Tibial nerve (tissue), 4 donors: ENCODE results near the gene ALDH1L1. TPM values are rescaled to one million over a fixed set of nuclear protein-coding genes. Genes with fewer than 3 reads are reported as not detected.

Source experiments
- DNase-seq, 2 donors: peaks; one replicate each; pipeline ENCODE4 v3.0.0-alpha.2; 2019; ENCODE audit warnings: low spot score in 2 of 2
- H3K27ac ChIP-seq, 4 donors: fragments of 200-600 bp; sonication (generic) in 3 of 4; one replicate each; pipeline ENCODE4 v1.5.1; 2017 to 2019; ENCODE audit warnings: mild to moderate bottlenecking in 1 of 4
- H3K27me3 ChIP-seq, 2 donors: fragments of 200-600 bp; sonication (generic) in 1 of 2; one replicate each; pipeline versions ENCODE4 v1.5.1 to v1.6.0; 2017 to 2019
- H3K36me3 ChIP-seq, 3 donors: fragments of 200-600 bp; sonication (generic); one replicate each; pipeline ENCODE4 v1.5.1; 2018 to 2019
- H3K4me1 ChIP-seq, 4 donors: fragments of 200-600 bp; sonication (generic) in 3 of 4; one replicate each; pipeline ENCODE4 v1.5.1; 2017 to 2019
- H3K4me3 ChIP-seq, 4 donors: fragments of 200-600 bp; sonication (generic) in 3 of 4; one replicate each; pipeline ENCODE4 v1.5.1; 2017 to 2019; ENCODE audit warnings: mild to moderate bottlenecking in 1 of 4, moderate library complexity in 1 of 4
- H3K9me3 ChIP-seq, 4 donors: fragments of 200-600 bp; sonication (generic) in 3 of 4; one replicate each; pipeline ENCODE4 v1.5.1; 2017 to 2019
- CTCF ChIP-seq, 5 experiments: fragments of 200-600 bp in 3 of 5; fragments of 450-650 bp in 2 of 5; sonication (generic) in 3 of 5; IDR thresholded peaks; one replicate each; pipeline ENCODE4 v1.5.1; 2016 to 2019; ENCODE audit warnings: antibody characterized with exemption in 5 of 5, mild to moderate bottlenecking in 3 of 5, moderate library complexity in 2 of 5
- EP300 ChIP-seq, 2 donors: sonication (generic); formaldehyde crosslinking; IDR thresholded peaks; one replicate each; pipeline ENCODE4 v1.6.1; 2017; ENCODE audit warnings: antibody characterized with exemption in 2 of 2, mild to moderate bottlenecking in 1 of 2
- POLR2A ChIP-seq, 2 donors: fragments of 450-650 bp; IDR thresholded peaks; one replicate each; pipeline ENCODE4 v1.6.1; 2017; ENCODE audit warnings: antibody characterized with exemption in 2 of 2, mild to moderate bottlenecking in 2 of 2, moderate library complexity in 2 of 2
- WGBS, 2 donors: methylation state at CpG; one replicate each; pipeline ENCODE4 v1.1.5; 2018; 5-methylcytosine and 5-hydroxymethylcytosine counted together
- total RNA-seq, 4 donors: library from RNA; depleted of rRNA; stranded (reverse); fragments of >200 nt; gene quantifications; one replicate each; pipeline ENCODE4 v1.1.0, GENCODE V29; 2016

Gene ALDH1L1
- total RNA-seq, 4 donors from 2014 or later: 34.5 to 87.3 (median 50.8) TPM

- peaks cover 0 to 16% (median 0%) of the 10 kb centered on the region in 4 donors for H3K4me1 ChIP-seq
- no peak overlapping the region for H3K4me3 ChIP-seq
- peaks cover 0 to 9% of the 10 kb centered on the region in 2 donors for H3K27me3 ChIP-seq
- no peak overlapping the region for H3K27ac ChIP-seq
- H3K9me3 ChIP-seq: no peaks in the 10 kb centered on the region
- no peak for TF ChIP-seq EP300 (IDR thresholded peaks at IDR 0.05)
- no peak for TF ChIP-seq POLR2A (IDR thresholded peaks at IDR 0.05)
- TF ChIP-seq CTCF (IDR thresholded peaks at IDR 0.05): no peak
- 68 to 85% methylated on average over 4 of the region's 4 CpGs for WGBS, 2 donors
- no peak for DNase-seq
- no peaks in the 10 kb centered on the region for H3K36me3 ChIP-seq
Measured at GRCh38 chr3:126186271-126186670, 5.9 kb upstream of the ALDH1L1 start.

- H3K4me1 ChIP-seq: peaks cover 0 to 33% (median 7%) of the 10 kb centered on the region in 4 donors
- no peak overlapping the region for H3K4me3 ChIP-seq
- no peak for TF ChIP-seq CTCF (IDR thresholded peaks at IDR 0.05)
- TF ChIP-seq EP300 (IDR thresholded peaks at IDR 0.05): peak in 1 of 2 donors; percentile 53
- H3K36me3 ChIP-seq: no peaks in the 10 kb centered on the region
- peak in 1 of 2 donors; percentile 26 for DNase-seq
- 54 to 58% methylated on average over 6 of the region's 6 CpGs for WGBS, 2 donors
- H3K27me3 ChIP-seq: peaks cover 0 to 27% of the 10 kb centered on the region in 2 donors
- no peaks in the 10 kb centered on the region for H3K9me3 ChIP-seq
- H3K27ac ChIP-seq: peak overlapping the region in 1 of 4 donors; percentile 40
Measured at GRCh38 chr3:126184465-126185000, 4.1 kb upstream of the ALDH1L1 start.

GRCh38 chr3:126181398-126181725 is 976 bp upstream of the ALDH1L1 start:
- H3K4me3 ChIP-seq: peak overlapping the region in 2 of 4 donors; percentile 42 to 55

GRCh38 chr3:126179825-126180476 is 435 bp downstream of the ALDH1L1 start:
- H3K27me3 ChIP-seq: peaks cover 0 to 35% of the 10 kb centered on the region in 2 donors
- no peaks in the 10 kb centered on the region for H3K9me3 ChIP-seq
- H3K4me3 ChIP-seq: peak overlapping the region; percentile 32 to 55 (median 42)
- TF ChIP-seq POLR2A (IDR thresholded peaks at IDR 0.05): no peak
- TF ChIP-seq EP300 (IDR thresholded peaks at IDR 0.05): peak in 1 of 2 donors; percentile 6
- peaks cover 0 to 31% (median 7%) of the 10 kb centered on the region in 4 donors for H3K4me1 ChIP-seq
- no peak for DNase-seq
- H3K27ac ChIP-seq: peak overlapping the region in 2 of 4 donors; percentile 35 to 77
- H3K36me3 ChIP-seq: no peaks in the 10 kb centered on the region
- 1 to 8% methylated on average over 21 to 44 of the region's 47 CpGs for WGBS, 2 donors

More at GRCh38 chr3:126181398-126181725, 976 bp upstream of the ALDH1L1 start:
- peak overlapping the region in 2 of 4 donors; percentile 2 to 77 for H3K27ac ChIP-seq
- no peak for TF ChIP-seq POLR2A (IDR thresholded peaks at IDR 0.05)
- no peak for TF ChIP-seq EP300 (IDR thresholded peaks at IDR 0.05)
- no peak for TF ChIP-seq CTCF (IDR thresholded peaks at IDR 0.05)
- H3K9me3 ChIP-seq: no peaks in the 10 kb centered on the region
- H3K4me1 ChIP-seq: peaks cover 0 to 36% (median 7%) of the 10 kb centered on the region in 4 donors
- no peaks in the 10 kb centered on the region for H3K36me3 ChIP-seq
- peaks cover 0 to 35% of the 10 kb centered on the region in 2 donors for H3K27me3 ChIP-seq
- WGBS, 2 donors: 54% methylated on average over 1 of the region's 1 CpG
- DNase-seq: no peak

GRCh38 chr3:126170073-126170777 is 10.2 kb downstream of the ALDH1L1 start:
- Histone ChIP-seq H3K4me3 (no peak overlapping the region), H3K4me1 (no peaks in the 10 kb centered on the region), H3K36me3 (no peaks in the 10 kb centered on the region), H3K27me3 (peaks cover 0 to 16% of the 10 kb centered on the region in 2 donors), H3K9me3 (no peaks in the 10 kb centered on the region), H3K27ac (no peak overlapping the region)
- no peak for TF ChIP-seq POLR2A (IDR thresholded peaks at IDR 0.05)
- TF ChIP-seq CTCF (IDR thresholded peaks at IDR 0.05): no peak
- no peak for TF ChIP-seq EP300 (IDR thresholded peaks at IDR 0.05)
- 79% methylated on average over 8 of the region's 8 CpGs for WGBS, 2 donors
- DNase-seq: no peak
